Measurements from ENCODE around the gene PTGER2. TPM values are rescaled to one million over a fixed set of nuclear protein-coding genes. Genes with fewer than 3 reads are reported as not detected.

PTGER2 gene
- total and polyA plus RNA-seq, 2 donors (not counting 1 experiment from before 2014, with no cell fraction given), result 15.9 to 38.8 TPM

DNA sequence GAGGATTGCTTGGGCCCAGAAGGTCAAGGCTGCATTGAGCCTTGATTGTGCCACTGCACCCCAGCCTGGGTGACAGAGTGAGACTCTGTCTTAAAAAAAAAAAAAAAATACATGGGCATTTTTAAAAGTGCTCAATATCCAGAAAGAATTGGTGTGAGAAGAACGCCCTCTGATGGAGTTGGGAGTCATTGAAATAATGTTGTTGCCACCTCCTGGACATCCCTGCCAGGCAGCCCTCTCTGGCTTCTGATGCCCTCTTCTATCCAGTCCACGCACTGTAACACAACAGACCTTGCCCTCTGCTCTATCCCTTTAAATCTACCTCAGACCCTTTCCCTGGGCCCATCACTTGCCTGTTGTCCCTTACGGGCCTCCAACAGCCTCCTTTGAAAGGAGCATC lies 41.7 kb upstream of the PTGER2 start:
- peaks cover 4% of the 10 kb centered on the region for H3K4me1 ChIP-seq (ENCODE audit: control insufficient read depth, extremely low read depth, insufficient read depth, low read length)
- no peaks in the 10 kb centered on the region for H4K20me1 ChIP-seq (ENCODE audit: control insufficient read depth, extremely low read depth, insufficient read depth, low read length)
- H3K79me2 ChIP-seq (ENCODE audit: control insufficient read depth, insufficient read depth, low read length), result no peaks in the 10 kb centered on the region
- H2AFZ ChIP-seq (ENCODE audit: low read length), result no peak overlapping the region
- H3K27ac ChIP-seq (ENCODE audit: insufficient read depth, low read length), result no peak overlapping the region
- peaks cover 23% of the 10 kb centered on the region for H3K27me3 ChIP-seq (ENCODE audit: control insufficient read depth, insufficient read depth, low read length)
- peak in 1 of 2 donors; percentile 59 for DNase-seq (ENCODE audit: low read depth in 2 of 2)
- H3K4me2 ChIP-seq (ENCODE audit: extremely low read depth, insufficient read depth, low read length), result no peak overlapping the region
- H3K36me3 ChIP-seq (ENCODE audit: control insufficient read depth, insufficient read depth, low read length), result no peaks in the 10 kb centered on the region
- no peaks in the 10 kb centered on the region for H3K9me3 ChIP-seq (ENCODE audit: control insufficient read depth, insufficient read depth, low read depth, low read length)
- no peak overlapping the region for H3K9ac ChIP-seq (ENCODE audit: insufficient read depth, low read length)
- TF ChIP-seq EZH2 (IDR thresholded peaks at IDR 0.05; ENCODE audit: low read length, missing control alignments), result no peak
- TF ChIP-seq, protein P1, sequence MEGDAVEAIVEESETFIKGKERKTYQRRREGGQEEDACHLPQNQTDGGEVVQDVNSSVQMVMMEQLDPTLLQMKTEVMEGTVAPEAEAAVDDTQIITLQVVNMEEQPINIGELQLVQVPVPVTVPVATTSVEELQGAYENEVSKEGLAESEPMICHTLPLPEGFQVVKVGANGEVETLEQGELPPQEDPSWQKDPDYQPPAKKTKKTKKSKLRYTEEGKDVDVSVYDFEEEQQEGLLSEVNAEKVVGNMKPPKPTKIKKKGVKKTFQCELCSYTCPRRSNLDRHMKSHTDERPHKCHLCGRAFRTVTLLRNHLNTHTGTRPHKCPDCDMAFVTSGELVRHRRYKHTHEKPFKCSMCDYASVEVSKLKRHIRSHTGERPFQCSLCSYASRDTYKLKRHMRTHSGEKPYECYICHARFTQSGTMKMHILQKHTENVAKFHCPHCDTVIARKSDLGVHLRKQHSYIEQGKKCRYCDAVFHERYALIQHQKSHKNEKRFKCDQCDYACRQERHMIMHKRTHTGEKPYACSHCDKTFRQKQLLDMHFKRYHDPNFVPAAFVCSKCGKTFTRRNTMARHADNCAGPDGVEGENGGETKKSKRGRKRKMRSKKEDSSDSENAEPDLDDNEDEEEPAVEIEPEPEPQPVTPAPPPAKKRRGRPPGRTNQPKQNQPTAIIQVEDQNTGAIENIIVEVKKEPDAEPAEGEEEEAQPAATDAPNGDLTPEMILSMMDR (conservative IDR thresholded peaks at IDR 0.05 in 1 of 2, IDR thresholded peaks at IDR 0.05 in 1 of 2; ENCODE audit: low read depth in 1 of 2, low read length in 2 of 2), result peak; percentile 36 to 48
- H3K4me3 ChIP-seq (replicated peaks in 1 of 4; ENCODE audit: control extremely low read depth in 1 of 4, insufficient read depth in 1 of 4, low read depth in 3 of 4, low read length in 4 of 4), result no peak overlapping the region

DNA sequence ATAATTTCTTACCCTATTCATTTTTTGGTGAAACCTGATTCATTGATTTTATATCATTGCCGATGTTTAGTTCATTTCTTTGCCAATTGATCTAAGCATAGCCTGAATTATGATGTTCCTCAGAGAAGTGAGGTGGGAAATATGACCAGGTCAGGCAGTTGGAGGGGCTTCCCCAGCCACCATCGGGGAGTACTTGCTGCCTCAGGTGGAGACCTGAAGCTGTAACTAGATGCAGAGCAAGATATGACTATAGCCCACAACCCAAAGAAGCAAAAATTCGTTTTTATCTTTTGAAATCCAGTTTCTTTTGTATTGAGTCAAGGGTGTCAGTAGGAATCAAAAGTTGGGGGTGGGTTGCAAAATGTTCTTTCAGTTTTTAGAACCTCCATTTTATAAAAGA lies 38.7 kb upstream of the PTGER2 start:
- H3K9me3 ChIP-seq (ENCODE audit: control insufficient read depth, insufficient read depth, low read depth, low read length), result no peaks in the 10 kb centered on the region
- no peak overlapping the region for H3K27ac ChIP-seq (ENCODE audit: insufficient read depth, low read length)
- no peaks in the 10 kb centered on the region for H3K27me3 ChIP-seq (ENCODE audit: control insufficient read depth, insufficient read depth, low read length)
- no peaks in the 10 kb centered on the region for H4K20me1 ChIP-seq (ENCODE audit: control insufficient read depth, extremely low read depth, insufficient read depth, low read length)
- H3K36me3 ChIP-seq (ENCODE audit: control insufficient read depth, insufficient read depth, low read length), result no peaks in the 10 kb centered on the region
- H3K4me2 ChIP-seq (ENCODE audit: extremely low read depth, insufficient read depth, low read length), result no peak overlapping the region
- no peak overlapping the region for H2AFZ ChIP-seq (ENCODE audit: low read length)
- H3K4me1 ChIP-seq (ENCODE audit: control insufficient read depth, extremely low read depth, insufficient read depth, low read length), result no peaks in the 10 kb centered on the region
- no peak for DNase-seq (ENCODE audit: low read depth in 2 of 2)
- no peak overlapping the region for H3K9ac ChIP-seq (ENCODE audit: insufficient read depth, low read length)
- TF ChIP-seq, protein P1 (conservative IDR thresholded peaks at IDR 0.05 in 1 of 2, IDR thresholded peaks at IDR 0.05 in 1 of 2; ENCODE audit: low read depth in 1 of 2, low read length in 2 of 2), result no peak
- no peak for TF ChIP-seq EZH2 (IDR thresholded peaks at IDR 0.05; ENCODE audit: low read length, missing control alignments)
- no peak overlapping the region for H3K4me3 ChIP-seq (replicated peaks in 1 of 4; ENCODE audit: control extremely low read depth in 1 of 4, insufficient read depth in 1 of 4, low read depth in 3 of 4, low read length in 4 of 4)
- no peaks in the 10 kb centered on the region for H3K79me2 ChIP-seq (ENCODE audit: control insufficient read depth, insufficient read depth, low read length)

DNA sequence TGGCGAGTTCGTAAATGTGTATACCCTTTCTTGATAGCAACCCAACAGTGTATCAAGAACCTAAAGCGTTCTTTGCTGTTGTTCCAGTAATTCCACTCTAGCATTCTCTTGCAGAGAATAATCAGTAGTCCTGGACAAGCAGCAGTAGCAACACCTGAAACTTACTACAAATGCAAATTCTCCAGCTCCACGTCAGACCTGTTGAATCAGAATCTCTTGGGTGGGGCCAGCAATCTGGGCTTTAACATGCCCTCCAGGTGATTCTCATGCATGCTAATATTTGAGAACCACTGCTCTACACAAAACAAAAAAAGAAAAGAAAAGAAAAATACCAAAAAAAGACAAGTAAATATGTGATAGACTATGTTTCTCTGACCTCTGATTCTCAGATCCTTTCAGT lies 36.6 kb upstream of the PTGER2 start:
- no peak for TF ChIP-seq EZH2 (IDR thresholded peaks at IDR 0.05; ENCODE audit: low read length, missing control alignments)
- TF ChIP-seq, protein P1 (conservative IDR thresholded peaks at IDR 0.05 in 1 of 2, IDR thresholded peaks at IDR 0.05 in 1 of 2; ENCODE audit: low read depth in 1 of 2, low read length in 2 of 2), result no peak
- Histone ChIP-seq H3K9me3 (ENCODE audit: control insufficient read depth, insufficient read depth, low read depth, low read length) (no peaks in the 10 kb centered on the region), H3K4me3 (replicated peaks in 1 of 4; ENCODE audit: control extremely low read depth in 1 of 4, insufficient read depth in 1 of 4, low read depth in 3 of 4, low read length in 4 of 4) (no peak overlapping the region)

More for the DNA sequence above, 36.6 kb upstream of the PTGER2 start:
- H2AFZ ChIP-seq (ENCODE audit: low read length), result no peak overlapping the region
- no peaks in the 10 kb centered on the region for H4K20me1 ChIP-seq (ENCODE audit: control insufficient read depth, extremely low read depth, insufficient read depth, low read length)
- no peak overlapping the region for H3K4me2 ChIP-seq (ENCODE audit: extremely low read depth, insufficient read depth, low read length)
- H3K36me3 ChIP-seq (ENCODE audit: control insufficient read depth, insufficient read depth, low read length), result no peaks in the 10 kb centered on the region
- no peak overlapping the region for H3K27ac ChIP-seq (ENCODE audit: insufficient read depth, low read length)
- H3K27me3 ChIP-seq (ENCODE audit: control insufficient read depth, insufficient read depth, low read length), result no peaks in the 10 kb centered on the region
- no peaks in the 10 kb centered on the region for H3K4me1 ChIP-seq (ENCODE audit: control insufficient read depth, extremely low read depth, insufficient read depth, low read length)
- H3K79me2 ChIP-seq (ENCODE audit: control insufficient read depth, insufficient read depth, low read length), result no peaks in the 10 kb centered on the region
- H3K9ac ChIP-seq (ENCODE audit: insufficient read depth, low read length), result no peak overlapping the region
- no peak for DNase-seq (ENCODE audit: low read depth in 2 of 2)
